Naive thymus-derived CD4-positive, alpha-beta T cell (primary cell): Measurements from ENCODE around the gene CPNE8. TPM values are rescaled to one million over a fixed set of nuclear protein-coding genes. Genes with fewer than 3 reads are reported as not detected.

Experiments used
- ATAC-seq: fragments of 150-1000 bp; cut with Tn5 transposase; 2 replicates; pipeline ENCODE4 v1.10.0; 2021; ENCODE audit warnings: mild to moderate bottlenecking, moderate library complexity
- CTCF ChIA-PET: fragments of 350-600 bp; sonication (Branson Sonifier 250); formaldehyde crosslinking; loops from one replicate; lab custom pipeline; 2021; ENCODE audit warnings: antibody characterized with exemption; lab: Charles Lee
- POLR2A ChIA-PET: fragments of 350-600 bp; sonication (Branson Sonifier 250); formaldehyde crosslinking; loops from one replicate; lab custom pipeline; 2021; ENCODE audit warnings: antibody characterized with exemption, inconsistent platforms; lab: Charles Lee
- DNase-seq, 9 donors: peaks; one replicate each; pipeline versions ENCODE4 v3.0.0 to v3.0.0-alpha.2; 2020 to 2022; ENCODE audit warnings: mixed read lengths in 1 of 9
- H3K27ac ChIP-seq: one replicate; pipeline ENCODE4 v1.7.0; 2013; ENCODE audit warnings: mild to moderate bottlenecking, low read depth, low read length, moderate library complexity
- H3K27me3 ChIP-seq, 2 donors: one replicate each; pipeline ENCODE4 v1.7.0; 2013; ENCODE audit warnings: low read length in 2 of 2, mild to moderate bottlenecking in 2 of 2, moderate library complexity in 2 of 2; ENCODE audit not compliant: control insufficient read depth in 2 of 2, insufficient read depth in 2 of 2
- H3K36me3 ChIP-seq, 3 experiments: 1 replicate in 2 of 3; 2 replicates in 1 of 3; pipeline ENCODE4 v1.7.0; 2013; ENCODE audit warnings: low read length in 3 of 3, mild to moderate bottlenecking in 3 of 3, moderate library complexity in 1 of 3; ENCODE audit not compliant: insufficient read depth in 3 of 3, control insufficient read depth in 2 of 3
- H3K4me1 ChIP-seq, 2 donors: one replicate each; pipeline ENCODE4 v1.7.0; 2013; ENCODE audit warnings: low read length in 2 of 2, mild to moderate bottlenecking in 2 of 2, moderate library complexity in 1 of 2; ENCODE audit not compliant: control insufficient read depth in 2 of 2, insufficient read depth in 2 of 2
- H3K4me3 ChIP-seq: 2 replicates; pipeline ENCODE4 v1.7.0; 2013; ENCODE audit warnings: mild to moderate bottlenecking, low read length
- H3K9me3 ChIP-seq, 3 experiments: 1 replicate in 2 of 3; 2 replicates in 1 of 3; pipeline ENCODE4 v1.7.0; 2013; ENCODE audit warnings: low read length in 3 of 3; ENCODE audit not compliant: control insufficient read depth in 2 of 3
- H3K27ac Mint-ChIP-seq, 9 donors: one replicate each; pipeline ENCODE4 v1.8.0; 2020 to 2022; ENCODE audit warnings: mixed read lengths in 9 of 9, mild to moderate bottlenecking in 8 of 9, moderate library complexity in 5 of 9, inconsistent platforms in 2 of 9
- H3K27me3 Mint-ChIP-seq, 5 donors: one replicate each; pipeline ENCODE4 v1.8.0; 2021 to 2022; ENCODE audit warnings: mixed read lengths in 5 of 5, mild to moderate bottlenecking in 1 of 5
- H3K36me3 Mint-ChIP-seq, 5 donors: one replicate each; pipeline ENCODE4 v1.8.0; 2020 to 2022; ENCODE audit warnings: mixed read lengths in 5 of 5, mild to moderate bottlenecking in 3 of 5, inconsistent platforms in 1 of 5
- H3K4me1 Mint-ChIP-seq, 7 donors: one replicate each; pipeline ENCODE4 v1.8.0; 2020 to 2022; ENCODE audit warnings: mixed read lengths in 7 of 7, mild to moderate bottlenecking in 3 of 7, inconsistent platforms in 1 of 7
- H3K4me3 Mint-ChIP-seq, 10 donors: one replicate each; pipeline ENCODE4 v1.8.0; 2020 to 2022; ENCODE audit warnings: mild to moderate bottlenecking in 10 of 10, mixed read lengths in 10 of 10, moderate library complexity in 6 of 10, inconsistent platforms in 2 of 10
- H3K9me3 Mint-ChIP-seq, 11 donors: one replicate each; pipeline ENCODE4 v1.8.0; 2020 to 2022; ENCODE audit warnings: mixed read lengths in 11 of 11, mild to moderate bottlenecking in 4 of 11, inconsistent platforms in 1 of 11, moderate library complexity in 1 of 11
- intact Hi-C, 2 donors: fragments of 100-400 bp; cut with micrococcal nuclease; formaldehyde crosslinking; loops; one replicate each; pipeline ENCODE4 v1.15.1; 2023
- polyA plus RNA-seq, 2 donors: library from polyadenylated mRNA; unstranded; fragments of 300-500 nt; fragmentation: Illumina TruSeq; gene quantifications; one replicate each; pipeline ENCODE4 v1.2.3, GENCODE V29; 2021
- total RNA-seq, 6 experiments: library from RNA in 5 of 6; stranded (reverse) in 5 of 6; gene quantifications; 1 replicate in 5 of 6; 2 replicates in 1 of 6; pipeline ENCODE4 v1.2.3 and lab custom pipeline; 2021 to 2026

The CPNE8 gene
- total and polyA plus RNA-seq, 7 experiments from 2014 or later = 0.77 to 8.8 (median 2.8) TPM

GRCh38 chr12:38817942-38818341 lies 87.4 kb downstream of the CPNE8 start:
- H3K27me3 ChIP-seq = no peaks in the 10 kb centered on the region
- no peak for ATAC-seq
- H3K9me3 ChIP-seq = no peaks in the 10 kb centered on the region
- Mint-ChIP-seq H3K27ac (no peak overlapping the region), H3K27me3 (no peaks in the 10 kb centered on the region), H3K9me3 (peaks cover 0 to 5% (median 0%) of the 10 kb centered on the region in 11 donors), H3K36me3 (peaks cover 0 to 9% (median 4%) of the 10 kb centered on the region in 5 donors), H3K4me1 (no peaks in the 10 kb centered on the region), H3K4me3 (no peak overlapping the region)
- ChIA-PET POLR2A (no interaction called here), CTCF (no interaction called here)
- no peak for DNase-seq
- intact Hi-C loops = no loop called here
- H3K27ac ChIP-seq = no peak overlapping the region
- H3K4me1 ChIP-seq = no peaks in the 10 kb centered on the region
- no peak overlapping the region for H3K4me3 ChIP-seq
- H3K36me3 ChIP-seq = no peaks in the 10 kb centered on the region

GRCh38 chr12:38813923-38814322 lies 91.5 kb downstream of the CPNE8 start:
- H3K27ac ChIP-seq = no peak overlapping the region
- peak overlapping the region in 1 of 9 donors; percentile 69 for H3K27ac Mint-ChIP-seq
- H3K4me1 Mint-ChIP-seq = peaks cover 0 to 2% (median 0%) of the 10 kb centered on the region in 7 donors

GRCh38 chr12:38811814-38812356 lies 93.5 kb downstream of the CPNE8 start:
- Histone ChIP-seq H3K4me3 (no peak overlapping the region), H3K9me3 (no peaks in the 10 kb centered on the region), H3K4me1 (no peaks in the 10 kb centered on the region), H3K27me3 (no peaks in the 10 kb centered on the region), H3K36me3 (no peaks in the 10 kb centered on the region), H3K27ac (no peak overlapping the region)
- ChIA-PET CTCF (no interaction called here), POLR2A (no interaction called here)
- DNase-seq (no peak), ATAC-seq (no peak)
- Mint-ChIP-seq H3K4me3 (no peak overlapping the region), H3K36me3 (peaks cover 3 to 26% (median 12%) of the 10 kb centered on the region in 5 donors), H3K27ac (no peak overlapping the region), H3K9me3 (peaks cover 0 to 29% (median 8%) of the 10 kb centered on the region in 11 donors), H3K4me1 (peaks cover 0 to 2% (median 0%) of the 10 kb centered on the region in 7 donors), H3K27me3 (no peaks in the 10 kb centered on the region)
- intact Hi-C loops = no loop called here

More at GRCh38 chr12:38813923-38814322, 91.5 kb downstream of the CPNE8 start:
- POLR2A ChIA-PET = no interaction called here
- Histone ChIP-seq H3K27me3 (no peaks in the 10 kb centered on the region), H3K9me3 (no peaks in the 10 kb centered on the region), H3K4me1 (no peaks in the 10 kb centered on the region), H3K36me3 (no peaks in the 10 kb centered on the region), H3K4me3 (no peak overlapping the region)
- DNase-seq (no peak), ATAC-seq (no peak)
- H3K27me3 Mint-ChIP-seq = no peaks in the 10 kb centered on the region
- peaks cover 3 to 29% (median 12%) of the 10 kb centered on the region in 5 donors for H3K36me3 Mint-ChIP-seq
- intact Hi-C loops = no loop called here
- H3K9me3 Mint-ChIP-seq = peaks cover 0 to 28% (median 8%) of the 10 kb centered on the region in 11 donors
- CTCF ChIA-PET = no interaction called here
- no peak overlapping the region for H3K4me3 Mint-ChIP-seq

GRCh38 chr12:38809832-38810231 lies 95.6 kb downstream of the CPNE8 start:
- DNase-seq (no peak), ATAC-seq (no peak)
- Histone ChIP-seq H3K27me3 (no peaks in the 10 kb centered on the region), H3K4me1 (no peaks in the 10 kb centered on the region), H3K9me3 (no peaks in the 10 kb centered on the region), H3K4me3 (no peak overlapping the region), H3K27ac (no peak overlapping the region), H3K36me3 (no peaks in the 10 kb centered on the region)
- intact Hi-C loops = no loop called here
- POLR2A ChIA-PET = no interaction called here
- H3K27ac Mint-ChIP-seq = no peak overlapping the region
- peaks cover 3 to 26% (median 12%) of the 10 kb centered on the region in 5 donors for H3K36me3 Mint-ChIP-seq
- CTCF ChIA-PET = no interaction called here
- peaks cover 0 to 32% (median 8%) of the 10 kb centered on the region in 11 donors for H3K9me3 Mint-ChIP-seq
- no peaks in the 10 kb centered on the region for H3K27me3 Mint-ChIP-seq
- peaks cover 0 to 2% (median 0%) of the 10 kb centered on the region in 7 donors for H3K4me1 Mint-ChIP-seq
- no peak overlapping the region for H3K4me3 Mint-ChIP-seq

GRCh38 chr12:38788106-38788505 lies 117.3 kb downstream of the CPNE8 start:
- H3K27me3 Mint-ChIP-seq = no peaks in the 10 kb centered on the region
- no peak overlapping the region for H3K27ac Mint-ChIP-seq
- Histone ChIP-seq H3K4me3 (no peak overlapping the region), H3K27ac (no peak overlapping the region), H3K27me3 (no peaks in the 10 kb centered on the region), H3K36me3 (no peaks in the 10 kb centered on the region), H3K4me1 (no peaks in the 10 kb centered on the region), H3K9me3 (no peaks in the 10 kb centered on the region)
- H3K4me3 Mint-ChIP-seq = no peak overlapping the region
- DNase-seq = no peak
- ChIA-PET POLR2A (no interaction called here), CTCF (no interaction called here)
- no peaks in the 10 kb centered on the region for H3K4me1 Mint-ChIP-seq
- no peak for ATAC-seq
- peaks cover 12 to 81% (median 34%) of the 10 kb centered on the region in 11 donors for H3K9me3 Mint-ChIP-seq
- intact Hi-C loops = no loop called here
- H3K36me3 Mint-ChIP-seq = peaks cover 0 to 38% (median 19%) of the 10 kb centered on the region in 5 donors

- intact Hi-C loops = no loop called here
These were observed 120.0 kb downstream of the CPNE8 start for GRCh38 chr12:38785381-38785780.

GRCh38 chr12:38783304-38783703 lies 122.1 kb downstream of the CPNE8 start:
- H3K36me3 Mint-ChIP-seq = peaks cover 0 to 36% (median 22%) of the 10 kb centered on the region in 5 donors
- Histone ChIP-seq H3K27ac (no peak overlapping the region), H3K36me3 (no peaks in the 10 kb centered on the region), H3K4me3 (no peak overlapping the region), H3K27me3 (no peaks in the 10 kb centered on the region), H3K4me1 (no peaks in the 10 kb centered on the region), H3K9me3 (no peaks in the 10 kb centered on the region)
- no peak overlapping the region for H3K4me3 Mint-ChIP-seq
- no peak for DNase-seq
- H3K4me1 Mint-ChIP-seq = no peaks in the 10 kb centered on the region
- ChIA-PET CTCF (interaction anchor here (0.8 kb wide), 1 partner anchor 50 kb away, joined by 3 read pairs; no protein-coding TSS in a partner anchor), POLR2A (no interaction called here)
- no peak for ATAC-seq
- no peaks in the 10 kb centered on the region for H3K27me3 Mint-ChIP-seq
- H3K9me3 Mint-ChIP-seq = peaks cover 3 to 63% (median 27%) of the 10 kb centered on the region in 11 donors
- intact Hi-C loops = no loop called here
- H3K27ac Mint-ChIP-seq = no peak overlapping the region

More at GRCh38 chr12:38785381-38785780, 120.0 kb downstream of the CPNE8 start:
- no peaks in the 10 kb centered on the region for H3K4me1 ChIP-seq
- DNase-seq (no peak), ATAC-seq (no peak)
- ChIA-PET CTCF (no interaction called here), POLR2A (no interaction called here)
- Mint-ChIP-seq H3K27ac (no peak overlapping the region), H3K4me1 (no peaks in the 10 kb centered on the region), H3K36me3 (peaks cover 0 to 31% (median 15%) of the 10 kb centered on the region in 5 donors), H3K9me3 (peaks cover 8 to 76% (median 37%) of the 10 kb centered on the region in 11 donors), H3K4me3 (no peak overlapping the region), H3K27me3 (no peaks in the 10 kb centered on the region)
- no peaks in the 10 kb centered on the region for H3K27me3 ChIP-seq
- H3K27ac ChIP-seq = no peak overlapping the region
- H3K9me3 ChIP-seq = no peaks in the 10 kb centered on the region
- no peak overlapping the region for H3K4me3 ChIP-seq
- H3K36me3 ChIP-seq = no peaks in the 10 kb centered on the region
